Stimulated activated CD8-positive, alpha-beta memory T cell treated with anti-CD3 and anti-CD28 coated beads, Interleukin-12 subunit alpha, Interleukin-12 subunit beta, amount 100 ng/mL, for 24 hours (primary cell): ENCODE data around the gene DAO.
"Not testable (repeated sequence)": the region's sequence is repeated elsewhere in the genome, so short reads cannot be mapped to it uniquely, and the experiment has no call there.

Source experiments
- DNase-seq: peaks from one replicate; pipeline ENCODE4 v3.0.0-alpha.2; 2020; ENCODE audit errors: extremely low read depth

Gene DAO

GRCh38 chr12:108849660-108850059 lies 30.2 kb upstream of the DAO start:
- no peak for DNase-seq

- no peak for DNase-seq
These were observed 28.9 kb upstream of the DAO start for GRCh38 chr12:108850854-108851573.

GRCh38 chr12:108852674-108853309 lies 27.1 kb upstream of the DAO start:
- DNase-seq = no peak

- no peak for DNase-seq
These were observed 26.5 kb upstream of the DAO start for GRCh38 chr12:108853426-108853825.

GRCh38 chr12:108853981-108854446 lies 25.9 kb upstream of the DAO start:
- no peak for DNase-seq

- no peak for DNase-seq
These were observed 25.2 kb upstream of the DAO start for GRCh38 chr12:108854451-108855283.

GRCh38 chr12:108855284-108856169 lies 24.4 kb upstream of the DAO start:
- no peak for DNase-seq

GRCh38 chr12:108856170-108856427 lies 23.8 kb upstream of the DAO start:
- DNase-seq = no peak

- peak; percentile 33 for DNase-seq
These were observed 23.3 kb upstream of the DAO start for GRCh38 chr12:108856428-108857157.

- no peak for DNase-seq
These were observed 22.8 kb upstream of the DAO start for GRCh38 chr12:108857158-108857407.

GRCh38 chr12:108858311-108859074 lies 21.4 kb upstream of the DAO start:
- DNase-seq = no peak

GRCh38 chr12:108859141-108859922 lies 20.6 kb upstream of the DAO start:
- DNase-seq = not testable (repeated sequence)

GRCh38 chr12:108859923-108860291 lies 20.0 kb upstream of the DAO start:
- DNase-seq = no peak

GRCh38 chr12:108860443-108860842 lies 19.4 kb upstream of the DAO start:
- no peak for DNase-seq

GRCh38 chr12:108861878-108862587 lies 17.9 kb upstream of the DAO start:
- DNase-seq = no peak

- DNase-seq = no peak
These were observed 17.3 kb upstream of the DAO start for GRCh38 chr12:108862588-108862959.

GRCh38 chr12:108865169-108865568 lies 14.7 kb upstream of the DAO start:
- no peak for DNase-seq

GRCh38 chr12:108866083-108866482 lies 13.8 kb upstream of the DAO start:
- DNase-seq = not testable (repeated sequence)

- no peak for DNase-seq
These were observed 11.1 kb upstream of the DAO start for GRCh38 chr12:108868781-108869180.
